ENCODE data around the gene PSME3IP1.

Gene PSME3IP1

DNA sequence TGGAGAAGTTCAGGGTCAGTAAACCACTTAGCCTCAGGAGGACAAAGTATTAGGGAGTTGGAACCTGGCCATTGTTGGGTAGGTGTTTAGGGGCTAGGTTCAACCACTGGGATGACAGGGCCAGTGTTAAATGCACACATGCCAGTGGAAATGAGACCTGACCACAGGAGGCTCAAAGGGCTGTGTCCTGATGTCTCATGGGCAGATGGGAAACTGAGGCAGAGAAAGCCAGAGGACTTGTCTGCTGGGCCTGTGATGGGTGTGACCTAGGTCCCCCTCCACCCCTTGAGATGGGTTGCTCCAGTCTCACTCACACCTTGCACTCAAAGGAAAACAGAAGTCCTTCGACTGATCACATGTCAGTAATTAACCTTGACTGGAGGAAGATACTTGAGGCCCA lies 77.4 kb downstream of the PSME3IP1 start:
- H3K4me1 ChIP-seq (ENCODE audit: control insufficient read depth, insufficient read depth, low read length, unreplicated experiment), result peaks cover 17% of the 10 kb centered on the region
- H2AFZ ChIP-seq (ENCODE audit: low read length, unreplicated experiment), result no peak overlapping the region
- H3K79me2 ChIP-seq (ENCODE audit: control insufficient read depth, insufficient read depth, low read length, unreplicated experiment), result no peaks in the 10 kb centered on the region

DNA sequence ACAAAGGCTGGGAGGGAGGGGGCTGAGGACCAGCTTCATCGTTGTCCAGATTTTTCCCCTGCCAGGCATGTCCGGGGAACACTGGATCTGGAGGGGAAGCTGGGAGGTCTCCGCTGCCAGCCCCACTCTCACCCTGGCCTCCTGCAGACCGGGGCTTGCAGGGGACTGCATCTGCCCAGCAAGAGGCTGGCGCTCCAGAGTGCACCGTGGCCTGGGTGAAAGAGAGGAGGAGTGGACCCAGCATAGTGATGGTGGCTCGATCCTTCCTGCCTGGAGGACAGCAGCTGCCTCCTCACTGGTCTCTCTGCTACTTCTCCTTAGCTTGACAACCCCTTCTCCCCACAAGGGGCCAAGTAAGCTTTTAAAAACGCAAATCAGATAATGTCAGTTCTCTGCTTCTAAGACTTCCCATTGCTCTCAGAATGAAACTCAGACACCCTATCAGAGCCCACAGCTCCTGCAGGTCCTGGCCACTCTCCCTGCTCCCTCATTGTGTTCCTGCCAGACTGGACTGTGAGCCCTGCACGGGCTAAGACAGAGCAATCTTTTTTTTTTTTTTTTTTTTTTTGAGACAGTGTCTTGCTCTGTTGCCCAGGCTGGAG lies 78.4 kb downstream of the PSME3IP1 start:
- H3K4me3 ChIP-seq (ENCODE audit: low read depth, low read length), result no peak overlapping the region
- peaks cover 7% of the 10 kb centered on the region for H3K4me1 ChIP-seq (ENCODE audit: control insufficient read depth, insufficient read depth, low read length, unreplicated experiment)
- H3K36me3 ChIP-seq (ENCODE audit: insufficient read depth, low read length), result no peaks in the 10 kb centered on the region
- no peaks in the 10 kb centered on the region for H3K27me3 ChIP-seq (ENCODE audit: insufficient read depth, low read length)
- no peak overlapping the region for H3K27ac ChIP-seq (ENCODE audit: low read depth, low read length)
- H2AFZ ChIP-seq (ENCODE audit: low read length, unreplicated experiment), result no peak overlapping the region
- no peaks in the 10 kb centered on the region for H3K79me2 ChIP-seq (ENCODE audit: control insufficient read depth, insufficient read depth, low read length, unreplicated experiment)

More for the DNA sequence above, 77.4 kb downstream of the PSME3IP1 start:
- H3K27ac ChIP-seq (ENCODE audit: low read depth, low read length), result no peak overlapping the region
- H3K27me3 ChIP-seq (ENCODE audit: insufficient read depth, low read length), result no peaks in the 10 kb centered on the region
- H3K4me3 ChIP-seq (ENCODE audit: low read depth, low read length), result no peak overlapping the region
- H3K36me3 ChIP-seq (ENCODE audit: insufficient read depth, low read length), result no peaks in the 10 kb centered on the region

DNA sequence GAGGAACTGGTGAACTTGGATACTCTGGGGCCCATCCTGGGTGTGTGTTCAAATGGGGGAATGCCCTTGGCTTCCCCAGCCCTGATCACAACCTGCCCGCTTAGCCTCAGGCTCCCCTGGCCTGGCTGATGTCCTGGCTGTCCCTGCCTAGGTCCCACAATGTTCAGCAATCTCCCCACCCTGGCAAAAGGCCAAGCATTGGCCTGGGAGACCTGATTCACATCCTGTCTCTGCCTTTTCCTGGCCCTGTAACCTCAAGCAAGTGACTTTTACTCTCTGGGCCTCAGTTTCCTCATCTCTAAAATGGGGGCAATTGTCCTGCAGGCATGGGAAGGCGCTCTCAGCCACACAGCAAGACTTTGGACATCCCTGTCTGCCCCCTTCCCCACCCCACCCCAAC lies 79.1 kb downstream of the PSME3IP1 start:
- no peak overlapping the region for H3K27ac ChIP-seq (ENCODE audit: low read depth, low read length)
- H3K4me3 ChIP-seq (ENCODE audit: low read depth, low read length), result no peak overlapping the region
- no peak overlapping the region for H2AFZ ChIP-seq (ENCODE audit: low read length, unreplicated experiment)
- no peaks in the 10 kb centered on the region for H3K79me2 ChIP-seq (ENCODE audit: control insufficient read depth, insufficient read depth, low read length, unreplicated experiment)
- H3K27me3 ChIP-seq (ENCODE audit: insufficient read depth, low read length), result no peaks in the 10 kb centered on the region
- H3K4me1 ChIP-seq (ENCODE audit: control insufficient read depth, insufficient read depth, low read length, unreplicated experiment), result peaks cover under 1% of the 10 kb centered on the region
- no peaks in the 10 kb centered on the region for H3K36me3 ChIP-seq (ENCODE audit: insufficient read depth, low read length)

DNA sequence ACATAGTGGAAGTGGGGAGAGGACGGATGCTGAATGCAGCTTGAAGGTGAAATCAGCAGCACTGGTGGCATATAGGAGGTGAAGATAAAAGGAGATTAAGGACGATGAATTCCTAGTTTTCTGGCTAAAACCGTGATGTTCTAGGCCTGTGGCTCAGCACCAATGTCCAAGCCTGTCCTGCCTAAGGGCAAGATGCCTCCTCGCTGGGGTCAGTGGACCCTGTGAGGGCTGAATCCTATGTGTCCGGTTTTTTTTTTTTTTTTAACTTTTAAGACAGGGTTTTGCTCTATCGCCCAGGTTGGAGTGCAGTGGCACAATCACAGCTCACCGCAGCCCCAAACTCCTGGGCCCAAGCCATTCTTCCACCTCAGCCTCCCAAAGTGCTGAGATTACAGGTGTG lies 80.7 kb downstream of the PSME3IP1 start:
- Histone ChIP-seq H3K27ac (ENCODE audit: low read depth, low read length) (no peak overlapping the region), H2AFZ (ENCODE audit: low read length, unreplicated experiment) (no peak overlapping the region), H3K79me2 (ENCODE audit: control insufficient read depth, insufficient read depth, low read length, unreplicated experiment) (no peaks in the 10 kb centered on the region), H3K4me1 (ENCODE audit: control insufficient read depth, insufficient read depth, low read length, unreplicated experiment) (peaks cover 3% of the 10 kb centered on the region), H3K27me3 (ENCODE audit: insufficient read depth, low read length) (no peaks in the 10 kb centered on the region), H3K36me3 (ENCODE audit: insufficient read depth, low read length) (no peaks in the 10 kb centered on the region), H3K4me3 (ENCODE audit: low read depth, low read length) (no peak overlapping the region)

GRCh38 chr16:57104706-57105105 lies 81.1 kb downstream of the PSME3IP1 start:
- Histone ChIP-seq H3K27me3 (ENCODE audit: insufficient read depth, low read length) (no peaks in the 10 kb centered on the region), H2AFZ (ENCODE audit: low read length, unreplicated experiment) (no peak overlapping the region), H3K4me3 (ENCODE audit: low read depth, low read length) (no peak overlapping the region), H3K4me1 (ENCODE audit: control insufficient read depth, insufficient read depth, low read length, unreplicated experiment) (peaks cover 4% of the 10 kb centered on the region), H3K36me3 (ENCODE audit: insufficient read depth, low read length) (no peaks in the 10 kb centered on the region), H3K79me2 (ENCODE audit: control insufficient read depth, insufficient read depth, low read length, unreplicated experiment) (no peaks in the 10 kb centered on the region), H3K27ac (ENCODE audit: low read depth, low read length) (no peak overlapping the region)

DNA sequence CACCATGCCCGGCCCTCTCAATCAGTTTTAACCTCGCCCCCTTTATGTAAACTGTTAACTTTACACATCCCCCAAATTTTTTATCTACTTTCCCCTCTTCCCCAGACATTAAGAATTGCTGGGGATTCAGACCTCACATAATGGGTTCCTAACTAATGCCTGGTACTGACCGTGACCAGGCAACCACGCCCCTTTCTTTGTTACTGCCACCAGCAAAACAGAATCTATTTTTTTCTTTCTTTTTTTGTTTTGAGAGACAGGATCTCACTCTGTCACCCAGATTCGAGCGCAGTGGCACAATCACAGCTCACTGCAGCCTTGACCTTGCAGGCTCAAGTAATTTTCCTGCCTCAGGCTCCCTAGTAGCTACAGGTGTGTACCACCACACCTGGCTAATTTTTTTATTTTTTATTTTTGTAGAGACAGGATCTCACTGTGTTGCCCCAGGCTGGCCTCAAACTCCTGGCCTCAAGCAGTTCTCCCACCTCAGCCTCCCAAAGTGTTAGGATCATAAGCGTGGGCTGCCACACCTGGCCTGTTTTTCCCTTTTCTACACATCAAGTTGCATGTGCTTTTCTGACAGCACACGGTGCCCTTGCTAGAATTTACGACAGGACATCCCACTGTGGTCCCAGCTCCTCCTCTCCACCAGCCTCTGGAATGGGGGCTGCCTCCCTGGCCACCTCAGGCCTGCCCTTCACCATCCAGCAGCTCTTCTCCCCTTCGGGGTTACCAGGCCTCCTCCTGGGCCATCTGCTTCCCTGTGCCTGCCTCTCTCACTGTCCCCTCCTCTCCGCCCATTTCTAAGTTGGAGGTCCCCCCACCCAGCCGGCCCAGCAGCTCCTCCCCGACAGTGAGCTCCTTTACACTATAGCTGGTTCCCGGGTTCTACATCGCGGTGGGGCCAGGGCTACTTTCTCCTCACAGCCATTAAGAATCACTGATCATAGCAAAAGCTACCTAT lies 82.7 kb downstream of the PSME3IP1 start:
- Histone ChIP-seq H2AFZ (ENCODE audit: low read length, unreplicated experiment) (no peak overlapping the region), H3K4me3 (ENCODE audit: low read depth, low read length) (no peak overlapping the region), H3K79me2 (ENCODE audit: control insufficient read depth, insufficient read depth, low read length, unreplicated experiment) (no peaks in the 10 kb centered on the region), H3K4me1 (ENCODE audit: control insufficient read depth, insufficient read depth, low read length, unreplicated experiment) (peaks cover 4% of the 10 kb centered on the region), H3K36me3 (ENCODE audit: insufficient read depth, low read length) (no peaks in the 10 kb centered on the region), H3K27me3 (ENCODE audit: insufficient read depth, low read length) (no peaks in the 10 kb centered on the region), H3K27ac (ENCODE audit: low read depth, low read length) (no peak overlapping the region)

Measured in ACC112 (cell line).